HUES48 (cell line): ENCODE results near the gene PFDN6.

Experiments
- H3K27ac ChIP-seq: one replicate; pipeline ENCODE4 v1.7.0; 2013; ENCODE audit warnings: low read depth, low read length, inconsistent platforms
- H3K27me3 ChIP-seq: 2 replicates; pipeline ENCODE4 v1.6.1; 2013; ENCODE audit warnings: mild to moderate bottlenecking, low read length; ENCODE audit not compliant: control insufficient read depth, insufficient read depth
- H3K36me3 ChIP-seq: 2 replicates; pipeline ENCODE4 v1.6.1; 2013; ENCODE audit warnings: low read length; ENCODE audit not compliant: control insufficient read depth, insufficient read depth
- H3K4me1 ChIP-seq: 2 replicates; pipeline ENCODE4 v1.6.1; 2013; ENCODE audit warnings: mild to moderate bottlenecking, low read length; ENCODE audit not compliant: control insufficient read depth, insufficient read depth
- H3K4me3 ChIP-seq: 2 replicates; pipeline ENCODE4 v1.5.1; 2013; ENCODE audit warnings: mild to moderate bottlenecking, low read depth, low read length
- H3K9ac ChIP-seq: 2 replicates; pipeline ENCODE4 v1.6.1; 2013; ENCODE audit warnings: mild to moderate bottlenecking, low read depth, low read length, moderate library complexity
- H3K9me3 ChIP-seq: 2 replicates; pipeline ENCODE4 v1.6.1; 2013; ENCODE audit warnings: low read length; ENCODE audit not compliant: control insufficient read depth, insufficient read depth

PFDN6 gene

GRCh38 chr6:33320315-33321181, 31.1 kb downstream of the PFDN6 start:
- peak overlapping the region; percentile 78; the same call in 1 of the 2 replicates for H3K4me3 ChIP-seq
- H3K27me3 ChIP-seq = no peaks in the 10 kb centered on the region
- H3K36me3 ChIP-seq = peaks cover 34% of the 10 kb centered on the region
- H3K9ac ChIP-seq = no peak overlapping the region
- no peaks in the 10 kb centered on the region for H3K9me3 ChIP-seq
- H3K4me1 ChIP-seq = peaks cover 39% of the 10 kb centered on the region
- H3K27ac ChIP-seq = peak overlapping the region; percentile 65

DNA sequence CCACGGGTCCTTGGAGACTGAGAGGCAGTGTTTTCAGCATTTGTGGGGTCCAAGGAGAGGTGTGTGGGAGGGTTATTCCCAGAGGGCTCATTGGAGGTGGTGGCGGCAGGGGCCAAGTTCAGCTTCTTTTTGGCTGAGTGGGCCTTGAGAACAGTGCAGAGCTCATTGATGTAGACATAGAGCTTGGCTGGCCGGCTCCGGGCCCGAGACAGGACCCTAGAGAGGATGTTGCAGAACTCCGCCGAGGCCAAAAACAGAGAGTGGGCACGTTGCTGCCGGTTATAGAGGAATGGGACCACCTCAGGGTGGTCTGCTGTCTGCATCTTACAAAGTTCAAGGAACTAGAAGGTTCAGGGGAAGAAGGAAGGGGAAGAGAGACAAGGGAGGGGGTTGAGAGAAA, 31.8 kb downstream of the PFDN6 start:
- Histone ChIP-seq H3K4me3 (peak overlapping the region; percentile 78; the same call in 1 of the 2 replicates), H3K4me1 (peaks cover 39% of the 10 kb centered on the region)

DNA sequence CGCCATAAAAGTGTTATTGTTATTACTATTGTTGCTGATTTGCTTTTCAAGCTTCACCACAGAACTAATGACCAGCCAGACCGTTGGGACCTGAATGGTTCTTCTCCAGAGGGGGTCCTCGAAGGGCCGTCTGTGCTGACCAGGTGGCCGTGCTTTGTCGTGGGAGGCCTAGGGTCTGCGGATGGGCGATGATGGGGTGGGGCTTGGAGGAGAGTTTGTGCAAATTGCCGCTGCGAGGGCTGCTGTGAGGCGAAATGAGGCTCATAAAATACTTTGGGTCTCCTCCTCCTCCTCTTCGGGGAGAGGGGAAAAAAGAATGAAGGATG, 34.2 kb downstream of the PFDN6 start:
- peak overlapping the region; percentile 78 for H3K4me3 ChIP-seq

More for the DNA sequence above, 31.8 kb downstream of the PFDN6 start:
- no peak overlapping the region for H3K9ac ChIP-seq
- peaks cover 31% of the 10 kb centered on the region for H3K36me3 ChIP-seq
- peak overlapping the region; percentile 65 for H3K27ac ChIP-seq
- H3K27me3 ChIP-seq = no peaks in the 10 kb centered on the region
- H3K9me3 ChIP-seq = no peaks in the 10 kb centered on the region

DNA sequence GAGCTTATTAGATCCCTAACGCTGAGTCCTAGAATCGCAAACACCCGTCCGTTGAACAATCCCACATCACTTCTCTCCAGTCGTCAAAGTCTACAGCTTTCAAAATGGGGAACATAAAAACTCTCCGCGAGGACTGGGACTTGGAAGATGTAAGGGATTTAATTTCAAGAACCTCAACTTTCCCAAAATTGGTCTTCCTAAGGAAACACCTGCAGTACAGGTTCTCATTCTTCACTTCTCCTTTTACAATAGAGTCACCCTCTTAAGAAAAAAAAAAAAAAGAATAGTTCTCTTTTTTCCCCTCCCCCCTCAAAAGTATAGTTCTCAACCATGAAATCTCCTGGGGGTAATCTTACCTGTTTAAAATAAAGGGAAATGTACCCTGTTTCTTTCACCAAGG, 34.7 kb downstream of the PFDN6 start:
- Histone ChIP-seq H3K4me1 (peaks cover 22% of the 10 kb centered on the region), H3K9ac (no peak overlapping the region), H3K27me3 (no peaks in the 10 kb centered on the region), H3K36me3 (peaks cover 22% of the 10 kb centered on the region), H3K4me3 (peak overlapping the region; percentile 78), H3K27ac (no peak overlapping the region), H3K9me3 (no peaks in the 10 kb centered on the region)

More for the DNA sequence above, 34.2 kb downstream of the PFDN6 start:
- Histone ChIP-seq H3K36me3 (peaks cover 28% of the 10 kb centered on the region), H3K4me1 (peaks cover 25% of the 10 kb centered on the region), H3K9ac (peak overlapping the region; percentile 17; the same call in 1 of the 2 replicates), H3K27me3 (no peaks in the 10 kb centered on the region), H3K9me3 (no peaks in the 10 kb centered on the region), H3K27ac (peak overlapping the region; percentile 87)

DNA sequence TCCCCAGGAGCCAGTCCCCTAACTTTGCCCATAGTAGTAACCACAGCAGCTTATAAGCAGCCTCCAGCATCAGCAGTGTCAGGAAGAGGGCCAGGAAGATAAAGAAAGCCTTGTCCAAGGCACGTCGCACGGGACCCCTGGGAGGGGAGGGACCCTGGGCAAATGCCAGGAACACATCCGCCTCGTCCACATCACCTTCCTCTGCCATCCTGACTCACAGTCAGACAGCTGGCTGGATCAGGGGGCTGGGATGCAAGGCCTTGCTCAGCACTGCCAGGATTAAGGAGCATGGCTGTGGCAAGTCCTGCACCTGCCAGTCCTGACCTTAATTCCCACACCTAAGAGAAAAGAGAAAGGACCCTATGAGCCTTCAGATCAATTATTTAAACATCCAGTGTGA, 39.7 kb downstream of the PFDN6 start:
- H3K27ac ChIP-seq = no peak overlapping the region
- no peaks in the 10 kb centered on the region for H3K27me3 ChIP-seq
- no peaks in the 10 kb centered on the region for H3K36me3 ChIP-seq
- H3K9me3 ChIP-seq = no peaks in the 10 kb centered on the region
- H3K4me1 ChIP-seq = peaks cover 3% of the 10 kb centered on the region
- no peak overlapping the region for H3K9ac ChIP-seq
- no peak overlapping the region for H3K4me3 ChIP-seq

- Histone ChIP-seq H3K27ac (no peak overlapping the region), H3K4me1 (no peaks in the 10 kb centered on the region), H3K36me3 (no peaks in the 10 kb centered on the region), H3K9ac (no peak overlapping the region), H3K9me3 (no peaks in the 10 kb centered on the region), H3K4me3 (no peak overlapping the region), H3K27me3 (no peaks in the 10 kb centered on the region)
These were observed 41.3 kb downstream of the PFDN6 start for GRCh38 chr6:33330736-33331135.

GRCh38 chr6:33333666-33334065, 44.3 kb downstream of the PFDN6 start:
- no peaks in the 10 kb centered on the region for H3K27me3 ChIP-seq
- no peaks in the 10 kb centered on the region for H3K4me1 ChIP-seq
- H3K9ac ChIP-seq = no peak overlapping the region
- no peak overlapping the region for H3K27ac ChIP-seq
- H3K4me3 ChIP-seq = no peak overlapping the region
- H3K36me3 ChIP-seq = no peaks in the 10 kb centered on the region
- H3K9me3 ChIP-seq = no peaks in the 10 kb centered on the region

GRCh38 chr6:33335916-33336315, 46.5 kb downstream of the PFDN6 start:
- Histone ChIP-seq H3K4me1 (no peaks in the 10 kb centered on the region), H3K9me3 (no peaks in the 10 kb centered on the region), H3K9ac (no peak overlapping the region), H3K27ac (no peak overlapping the region), H3K4me3 (no peak overlapping the region), H3K27me3 (no peaks in the 10 kb centered on the region), H3K36me3 (no peaks in the 10 kb centered on the region)

DNA sequence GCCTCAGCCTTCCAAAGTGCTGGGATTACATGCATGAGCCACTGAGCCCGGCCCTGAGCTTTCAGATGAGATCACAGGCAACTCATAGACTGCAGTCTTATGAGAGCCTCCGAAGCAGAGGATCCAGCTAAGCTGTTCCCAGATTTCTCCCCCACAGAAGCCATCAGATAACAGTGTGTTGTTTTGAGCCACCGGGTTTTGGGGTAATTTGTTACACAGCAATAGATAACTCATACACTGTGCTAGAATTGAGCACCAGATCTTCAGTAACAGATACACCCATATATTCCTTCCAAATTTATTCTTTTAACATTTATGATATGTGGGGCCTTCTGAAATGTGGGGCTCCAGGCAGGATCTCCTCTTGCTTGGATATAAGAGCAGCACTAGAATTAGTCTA, 47.1 kb downstream of the PFDN6 start:
- Histone ChIP-seq H3K9ac (no peak overlapping the region), H3K36me3 (no peaks in the 10 kb centered on the region), H3K4me3 (no peak overlapping the region), H3K4me1 (no peaks in the 10 kb centered on the region), H3K27ac (no peak overlapping the region), H3K27me3 (no peaks in the 10 kb centered on the region), H3K9me3 (no peaks in the 10 kb centered on the region)

GRCh38 chr6:33339193-33339592, 49.8 kb downstream of the PFDN6 start:
- Histone ChIP-seq H3K4me1 (no peaks in the 10 kb centered on the region), H3K36me3 (no peaks in the 10 kb centered on the region), H3K9ac (no peak overlapping the region), H3K4me3 (no peak overlapping the region), H3K27ac (no peak overlapping the region), H3K27me3 (no peaks in the 10 kb centered on the region), H3K9me3 (no peaks in the 10 kb centered on the region)
